Breast epithelium (tissue), 4 donors: ENCODE measurements around the gene GRIP1. TPM values are rescaled to one million over a fixed set of nuclear protein-coding genes. Genes with fewer than 3 reads are reported as not detected.

Experiments
- DNase-seq, 2 donors: peaks; one replicate each; pipeline ENCODE4 v3.0.0-alpha.2; 2019; ENCODE audit warnings: low spot score in 2 of 2
- H3K27ac ChIP-seq, 2 donors: fragments of 200-600 bp; sonication (generic) in 1 of 2; one replicate each; pipeline ENCODE4 v1.5.1; 2016 to 2019; ENCODE audit warnings: mild to moderate bottlenecking in 1 of 2
- H3K27me3 ChIP-seq, 2 donors: fragments of 200-600 bp; sonication (generic) in 1 of 2; one replicate each; pipeline versions ENCODE4 v1.5.1 to v1.6.0; 2017 to 2019; ENCODE audit warnings: control low read depth in 1 of 2, mild to moderate bottlenecking in 1 of 2
- H3K36me3 ChIP-seq: fragments of 200-600 bp; one replicate; pipeline ENCODE4 v1.5.1; 2019
- H3K4me1 ChIP-seq, 2 donors: fragments of 200-600 bp; sonication (generic); one replicate each; pipeline ENCODE4 v1.5.1; 2016 to 2019; ENCODE audit warnings: control low read depth in 1 of 2
- H3K4me3 ChIP-seq, 3 donors: fragments of 200-600 bp; sonication (generic); 1 replicate in 2 of 3; 2 replicates in 1 of 3; pipeline ENCODE4 v1.5.1; 2016 to 2019; ENCODE audit warnings: mild to moderate bottlenecking in 3 of 3, moderate library complexity in 2 of 3
- H3K9me3 ChIP-seq, 2 donors: fragments of 200-600 bp; sonication (generic) in 1 of 2; one replicate each; pipeline ENCODE4 v1.5.1; 2016 to 2019; ENCODE audit warnings: control low read depth in 1 of 2
- CTCF ChIP-seq, 3 donors: fragments of 450-650 bp; IDR thresholded peaks; one replicate each; pipeline ENCODE4 v1.5.1; 2016 to 2017; ENCODE audit warnings: antibody characterized with exemption in 3 of 3, mild to moderate bottlenecking in 3 of 3, moderate library complexity in 3 of 3
- POLR2A ChIP-seq: fragments of 450-650 bp; IDR thresholded peaks from one replicate; pipeline ENCODE4 v1.6.1; 2016; ENCODE audit warnings: antibody characterized with exemption, mild to moderate bottlenecking, moderate library complexity
- POLR2AphosphoS5 ChIP-seq, 3 donors: sonication (generic); formaldehyde crosslinking; IDR thresholded peaks; one replicate each; pipeline ENCODE4 v1.6.1; 2017; ENCODE audit warnings: antibody characterized with exemption in 3 of 3
- intact Hi-C: fragments of 100-400 bp; cut with DNase I; formaldehyde crosslinking; loops from one replicate; pipeline ENCODE4 v1.15.1; 2023; ENCODE audit warnings: low total_unique reads
- total RNA-seq, 3 donors: library from RNA; depleted of rRNA; stranded (reverse); fragments of >200 nt; gene quantifications; one replicate each; pipeline ENCODE4 v1.1.0, GENCODE V29; 2016

GRIP1 gene
- total RNA-seq, 3 donors from 2014 or later = 0.48 to 6.3 (median 2.9) TPM

- TF ChIP-seq POLR2A (no peak), POLR2AphosphoS5 (IDR thresholded peaks at IDR 0.05) (no peak), CTCF (IDR thresholded peaks at IDR 0.05) (no peak)
- DNase-seq = no peak
- no peaks in the 10 kb centered on the region for H3K27me3 ChIP-seq
- no peaks in the 10 kb centered on the region for H3K9me3 ChIP-seq
- no peaks in the 10 kb centered on the region for H3K36me3 ChIP-seq
- H3K4me1 ChIP-seq = no peaks in the 10 kb centered on the region
- H3K4me3 ChIP-seq = no peak overlapping the region
- H3K27ac ChIP-seq = no peak overlapping the region
- intact Hi-C loops = no loop called here
These were observed 273.5 kb downstream of the GRIP1 start for GRCh38 chr12:66405395-66405794.

- peak in 1 of 2 donors; percentile 54 for DNase-seq
- no peaks in the 10 kb centered on the region for H3K4me1 ChIP-seq
- H3K27me3 ChIP-seq = no peaks in the 10 kb centered on the region
- intact Hi-C loops = no loop called here
- H3K4me3 ChIP-seq = no peak overlapping the region
- no peak overlapping the region for H3K27ac ChIP-seq
- no peaks in the 10 kb centered on the region for H3K36me3 ChIP-seq
- H3K9me3 ChIP-seq = no peaks in the 10 kb centered on the region
- TF ChIP-seq CTCF (IDR thresholded peaks at IDR 0.05) = no peak
- no peak for TF ChIP-seq POLR2A
- TF ChIP-seq POLR2AphosphoS5 (IDR thresholded peaks at IDR 0.05) = no peak
These were observed 275.1 kb downstream of the GRIP1 start for GRCh38 chr12:66403746-66404145.

- Histone ChIP-seq H3K27ac (no peak overlapping the region), H3K4me1 (no peaks in the 10 kb centered on the region)
- DNase-seq = no peak
These were observed 279.0 kb downstream of the GRIP1 start for GRCh38 chr12:66399911-66400306.

GRCh38 chr12:66398931-66399910, 279.7 kb downstream of the GRIP1 start:
- DNase-seq = no peak
- H3K4me1 ChIP-seq = no peaks in the 10 kb centered on the region
- no peaks in the 10 kb centered on the region for H3K9me3 ChIP-seq
- no peaks in the 10 kb centered on the region for H3K27me3 ChIP-seq
- no peak overlapping the region for H3K4me3 ChIP-seq
- intact Hi-C loops = no loop called here
- H3K36me3 ChIP-seq = no peaks in the 10 kb centered on the region
- H3K27ac ChIP-seq = no peak overlapping the region
- TF ChIP-seq CTCF (IDR thresholded peaks at IDR 0.05) (no peak), POLR2A (no peak), POLR2AphosphoS5 (IDR thresholded peaks at IDR 0.05) (no peak)

More at GRCh38 chr12:66399911-66400306, 279.0 kb downstream of the GRIP1 start:
- intact Hi-C loops = no loop called here
- H3K27me3 ChIP-seq = no peaks in the 10 kb centered on the region
- H3K36me3 ChIP-seq = no peaks in the 10 kb centered on the region
- no peaks in the 10 kb centered on the region for H3K9me3 ChIP-seq
- no peak overlapping the region for H3K4me3 ChIP-seq
- TF ChIP-seq POLR2A = no peak
- TF ChIP-seq CTCF (IDR thresholded peaks at IDR 0.05) = no peak
- no peak for TF ChIP-seq POLR2AphosphoS5 (IDR thresholded peaks at IDR 0.05)

GRCh38 chr12:66397574-66398290, 281.1 kb downstream of the GRIP1 start:
- Histone ChIP-seq H3K36me3 (no peaks in the 10 kb centered on the region), H3K4me3 (no peak overlapping the region), H3K9me3 (no peaks in the 10 kb centered on the region), H3K27me3 (no peaks in the 10 kb centered on the region), H3K4me1 (no peaks in the 10 kb centered on the region), H3K27ac (no peak overlapping the region)
- intact Hi-C loops = no loop called here
- no peak for TF ChIP-seq CTCF (IDR thresholded peaks at IDR 0.05)
- no peak for DNase-seq
